B cell (primary cell): Measurements from ENCODE around the gene RNF150. TPM values are rescaled to one million over a fixed set of nuclear protein-coding genes. Genes with fewer than 3 reads are reported as not detected.

Source experiments
- ATAC-seq: fragments of 200-7000 bp; cut with Tn5 transposase; one replicate; pipeline ENCODE4 v1.10.0; 2021; ENCODE audit warnings: low read depth, mild to moderate bottlenecking, moderate number of reproducible peaks, moderate library complexity
- CTCF ChIA-PET: fragments of 350-600 bp; sonication (Branson Sonifier 250); formaldehyde crosslinking; loops from one replicate; lab custom pipeline; 2021; ENCODE audit warnings: antibody characterized with exemption, inconsistent platforms; lab: Charles Lee
- POLR2A ChIA-PET: fragments of 350-600 bp; sonication (Branson Sonifier 250); formaldehyde crosslinking; loops from one replicate; lab custom pipeline; 2021; ENCODE audit warnings: antibody characterized with exemption; lab: Charles Lee
- DNase-seq: peaks from one replicate; pipeline ENCODE4 v3.0.0; 2013
- H2AFZ ChIP-seq: 2 replicates; pipeline ENCODE4 v1.6.1; 2012; ENCODE audit warnings: mild to moderate bottlenecking, low read depth, low read length; ENCODE audit not compliant: insufficient read depth, poor library complexity, severe bottlenecking
- H3K27ac ChIP-seq, 2 donors: 1 replicate in 1 of 2; 2 replicates in 1 of 2; pipeline ENCODE4 v1.5.1; 2012 to 2013; ENCODE audit warnings: low read length in 2 of 2, mild to moderate bottlenecking in 2 of 2, moderate library complexity in 1 of 2
- H3K27me3 ChIP-seq, 4 experiments: fragments of 200-600 bp in 1 of 4; sonication (generic) in 1 of 4; replicated peaks in 1 of 4; 1 replicate in 2 of 4; 2 replicates in 2 of 4; pipeline versions ENCODE4 v1.6.1 to v1.7.0; 2013 to 2016; ENCODE audit warnings: low read length in 3 of 4, mild to moderate bottlenecking in 2 of 4, mixed read lengths in 1 of 4, moderate library complexity in 1 of 4; ENCODE audit not compliant: insufficient read depth in 4 of 4, control insufficient read depth in 3 of 4; ENCODE audit errors: control extremely low read depth in 1 of 4
- H3K36me3 ChIP-seq, 2 experiments: replicated peaks in 1 of 2; 1 replicate in 1 of 2; 2 replicates in 1 of 2; pipeline versions ENCODE4 v1.6.1 to v1.7.1; 2013; ENCODE audit warnings: low read length in 1 of 2; ENCODE audit not compliant: insufficient read depth in 2 of 2, control insufficient read depth in 1 of 2; ENCODE audit errors: control extremely low read depth in 1 of 2, extremely low read depth in 1 of 2
- H3K4me1 ChIP-seq, 2 donors: fragments of 200-600 bp in 1 of 2; sonication (generic) in 1 of 2; 1 replicate in 1 of 2; 2 replicates in 1 of 2; pipeline versions ENCODE4 v1.5.1 to v1.6.1; 2013 to 2017; ENCODE audit warnings: low read length in 2 of 2; ENCODE audit not compliant: control insufficient read depth in 2 of 2, insufficient read depth in 2 of 2
- H3K4me2 ChIP-seq: replicated peaks from 2 replicates; pipeline ENCODE3; 2012; ENCODE audit warnings: mild to moderate bottlenecking, low read depth, low read length; ENCODE audit not compliant: poor library complexity, severe bottlenecking
- H3K4me3 ChIP-seq, 5 experiments: fragments of 200-600 bp in 1 of 5; sonication (generic) in 1 of 5; 1 replicate in 3 of 5; 2 replicates in 2 of 5; pipeline versions ENCODE4 v1.5.1 to v1.7.0; 2011 to 2016; ENCODE audit warnings: low read length in 4 of 5, mild to moderate bottlenecking in 4 of 5, low read depth in 2 of 5, control low read depth in 1 of 5, moderate library complexity in 1 of 5; ENCODE audit not compliant: insufficient read depth in 1 of 5; ENCODE audit errors: control extremely low read depth in 1 of 5, extremely low read depth in 1 of 5
- H3K79me2 ChIP-seq: fragments of 200-600 bp; sonication (generic); one replicate; pipeline ENCODE4 v1.6.0; 2016; ENCODE audit warnings: low read length; ENCODE audit not compliant: control insufficient read depth, insufficient read depth
- H3K9ac ChIP-seq: fragments of 200-600 bp; sonication (generic); 2 replicates; pipeline ENCODE4 v1.6.1; 2017; ENCODE audit warnings: mild to moderate bottlenecking, low read length, moderate library complexity
- H3K9me3 ChIP-seq, 3 donors: one replicate each; pipeline versions ENCODE4 v1.6.1 to v1.7.1; 2013; ENCODE audit warnings: low read length in 2 of 3; ENCODE audit not compliant: control insufficient read depth in 2 of 3, insufficient read depth in 1 of 3; ENCODE audit errors: control extremely low read depth in 1 of 3
- H4K20me1 ChIP-seq: 2 replicates; pipeline ENCODE4 v1.6.0; 2012; ENCODE audit warnings: mild to moderate bottlenecking, low read length; ENCODE audit not compliant: insufficient read depth, control insufficient read depth, poor library complexity, severe bottlenecking
- H3K27ac Mint-ChIP-seq: one replicate; pipeline ENCODE4 v1.8.0; 2021; ENCODE audit warnings: mixed read lengths
- H3K27me3 Mint-ChIP-seq: one replicate; pipeline ENCODE4 v1.8.0; 2021; ENCODE audit warnings: mixed read lengths
- H3K4me1 Mint-ChIP-seq: one replicate; pipeline ENCODE4 v1.8.0; 2021; ENCODE audit warnings: mixed read lengths
- H3K4me3 Mint-ChIP-seq: one replicate; pipeline ENCODE4 v1.8.0; 2021; ENCODE audit warnings: mixed read lengths
- H3K9me3 Mint-ChIP-seq: one replicate; pipeline ENCODE4 v1.8.0; 2022; ENCODE audit warnings: mixed read lengths; ENCODE audit not compliant: insufficient read depth
- EZH2 ChIP-seq: IDR thresholded peaks from 2 replicates; pipeline ENCODE4 v1.6.1; 2012; ENCODE audit warnings: borderline replicate concordance, low read depth, mild to moderate bottlenecking, moderate library complexity, low read length; ENCODE audit not compliant: insufficient read depth, poor library complexity, severe bottlenecking
- WGBS: methylation state at CpG from one replicate; pipeline ENCODE4 v1.1.5; 2013; ENCODE audit warnings: missing lambda C conversion rate; ENCODE audit not compliant: insufficient coverage; 5-methylcytosine and 5-hydroxymethylcytosine counted together
- intact Hi-C: fragments of 100-400 bp; cut with micrococcal nuclease; formaldehyde crosslinking; loops from one replicate; pipeline ENCODE4 v1.10.0; 2022
- polyA plus RNA-seq: library from polyadenylated mRNA; depleted of rRNA; stranded (reverse); fragments of >200 nt; gene quantifications from 2 replicates; pipeline ENCODE4 v1.2.3, GENCODE V29; 2012
- total RNA-seq, 2 donors: library from RNA; stranded (reverse); fragments of 120-200 nt in 1 of 2; gene quantifications; 1 replicate in 1 of 2; 2 replicates in 1 of 2; pipeline versions ENCODE4 v1.2.3 to v1.2.4, GENCODE V29; 2013 to 2022
- TF ChIP-seq, protein P1 (sequence below): fragments of 200-600 bp; IDR thresholded peaks from one replicate; pipeline ENCODE4 v1.8.0; 2022; ENCODE audit warnings: antibody characterized with exemption, mild to moderate bottlenecking

Gene RNF150
- total and polyA plus RNA-seq, 2 donors (not counting 1 experiment from before 2014, with no cell fraction given): not detected

DNA sequence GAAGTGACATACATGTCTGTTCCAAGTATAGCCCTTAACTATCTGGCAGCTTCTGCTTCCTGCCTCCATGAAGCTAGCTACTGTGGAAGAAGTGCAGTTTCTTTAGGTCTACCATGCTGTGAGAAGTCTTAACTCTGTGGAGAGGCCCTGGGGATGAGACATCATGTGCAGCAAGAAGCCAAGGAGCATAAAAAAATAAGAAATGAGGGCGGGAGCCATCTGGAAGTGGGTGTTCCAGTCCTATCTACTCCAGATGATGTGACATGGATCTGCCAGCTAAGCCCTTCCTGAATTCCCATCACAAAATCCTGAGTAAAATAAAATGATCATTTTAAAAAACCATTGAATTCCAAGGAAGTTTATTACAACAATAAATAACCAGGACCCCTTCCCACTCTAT lies 289.2 kb downstream of the RNF150 start:
- Histone ChIP-seq H3K4me1 (peaks cover 0 to 6% of the 10 kb centered on the region in 2 donors), H2AFZ (no peak overlapping the region), H3K27me3 (no peaks in the 10 kb centered on the region), H3K9me3 (peaks cover 0 to 4% (median 3%) of the 10 kb centered on the region in 3 donors), H3K27ac (no peak overlapping the region), H3K4me3 (no peak overlapping the region), H3K36me3 (no peaks in the 10 kb centered on the region), H3K79me2 (no peaks in the 10 kb centered on the region), H3K4me2 (no peak overlapping the region), H4K20me1 (no peaks in the 10 kb centered on the region), H3K9ac (no peak overlapping the region)
- no peak for DNase-seq
- Mint-ChIP-seq H3K27me3 (no peaks in the 10 kb centered on the region), H3K4me3 (no peak overlapping the region), H3K4me1 (peaks cover 28% of the 10 kb centered on the region), H3K27ac (no peak overlapping the region), H3K9me3 (no peaks in the 10 kb centered on the region)
- ChIA-PET CTCF (interaction anchor here (2.4 kb wide), 1 partner anchor 101 kb away, joined by 10 read pairs; no protein-coding TSS in a partner anchor), POLR2A (interaction anchor here (0.5 to 0.6 kb wide), 2 partner anchors 45 to 80 kb away, joined by 3 read pairs; no protein-coding TSS in a partner anchor)
- no peak for ATAC-seq
- intact Hi-C loops: no loop called here
- TF ChIP-seq, protein P1, sequence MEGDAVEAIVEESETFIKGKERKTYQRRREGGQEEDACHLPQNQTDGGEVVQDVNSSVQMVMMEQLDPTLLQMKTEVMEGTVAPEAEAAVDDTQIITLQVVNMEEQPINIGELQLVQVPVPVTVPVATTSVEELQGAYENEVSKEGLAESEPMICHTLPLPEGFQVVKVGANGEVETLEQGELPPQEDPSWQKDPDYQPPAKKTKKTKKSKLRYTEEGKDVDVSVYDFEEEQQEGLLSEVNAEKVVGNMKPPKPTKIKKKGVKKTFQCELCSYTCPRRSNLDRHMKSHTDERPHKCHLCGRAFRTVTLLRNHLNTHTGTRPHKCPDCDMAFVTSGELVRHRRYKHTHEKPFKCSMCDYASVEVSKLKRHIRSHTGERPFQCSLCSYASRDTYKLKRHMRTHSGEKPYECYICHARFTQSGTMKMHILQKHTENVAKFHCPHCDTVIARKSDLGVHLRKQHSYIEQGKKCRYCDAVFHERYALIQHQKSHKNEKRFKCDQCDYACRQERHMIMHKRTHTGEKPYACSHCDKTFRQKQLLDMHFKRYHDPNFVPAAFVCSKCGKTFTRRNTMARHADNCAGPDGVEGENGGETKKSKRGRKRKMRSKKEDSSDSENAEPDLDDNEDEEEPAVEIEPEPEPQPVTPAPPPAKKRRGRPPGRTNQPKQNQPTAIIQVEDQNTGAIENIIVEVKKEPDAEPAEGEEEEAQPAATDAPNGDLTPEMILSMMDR: no peak
- no peak for TF ChIP-seq EZH2
- no CpG with 5 or more reads among the region's 1 CpG for WGBS

DNA sequence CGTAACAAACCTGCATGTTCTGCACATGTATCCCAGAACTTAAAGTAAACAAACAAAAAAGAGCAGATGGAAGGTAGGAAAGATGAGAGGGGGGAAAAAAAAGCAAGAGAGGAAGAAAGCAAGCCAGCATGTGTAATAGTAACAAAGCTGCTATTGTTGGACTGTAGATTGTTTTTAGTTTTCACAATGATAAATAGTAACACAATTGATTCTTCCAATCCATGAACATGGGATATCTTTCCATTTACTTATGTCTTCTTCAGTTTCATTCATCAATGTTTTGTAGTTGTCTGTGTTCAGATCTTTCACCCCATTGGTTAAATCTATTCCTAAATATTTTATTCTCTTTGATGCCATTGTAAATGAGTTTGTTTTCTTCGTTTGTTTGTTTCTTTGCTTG lies 292.1 kb downstream of the RNF150 start:
- H3K27ac ChIP-seq: no peak overlapping the region
- no peaks in the 10 kb centered on the region for H3K36me3 ChIP-seq
- no peak overlapping the region for H3K4me3 ChIP-seq
- no peak for TF ChIP-seq EZH2
- intact Hi-C loops: no loop called here
- WGBS: no CpG with 5 or more reads among the region's 2 CpGs
- ATAC-seq (no peak), DNase-seq (no peak)
- no peaks in the 10 kb centered on the region for H4K20me1 ChIP-seq
- no peak overlapping the region for H3K4me3 Mint-ChIP-seq
- no peak overlapping the region for H3K4me2 ChIP-seq
- no peak overlapping the region for H2AFZ ChIP-seq
- no peak overlapping the region for H3K27ac Mint-ChIP-seq
- no peaks in the 10 kb centered on the region for H3K79me2 ChIP-seq
- no peak overlapping the region for H3K9ac ChIP-seq
- H3K9me3 Mint-ChIP-seq: no peaks in the 10 kb centered on the region
- peaks cover 37% of the 10 kb centered on the region for H3K4me1 Mint-ChIP-seq
- H3K4me1 ChIP-seq: peaks cover 12 to 13% of the 10 kb centered on the region in 2 donors
- H3K27me3 Mint-ChIP-seq: no peaks in the 10 kb centered on the region
- H3K9me3 ChIP-seq: peaks cover 0 to 3% (median 3%) of the 10 kb centered on the region in 3 donors
- ChIA-PET CTCF (interaction anchor here (1.9 kb wide), 1 partner anchor 9 kb away, joined by 8 read pairs; no protein-coding TSS in a partner anchor), POLR2A (interaction anchor here (0.7 kb wide), 2 partner anchors 33 to 122 kb away, joined by 6 read pairs; no protein-coding TSS in a partner anchor)
- no peaks in the 10 kb centered on the region for H3K27me3 ChIP-seq
